ENCODE measurements around the gene ANKRD17.

GRCh38 chr4:73208376-73208775 is 50.2 kb downstream of the ANKRD17 start:
- TF ChIP-seq CTCF (IDR thresholded peaks at IDR 0.05) (no peak), POLR2A (IDR thresholded peaks at IDR 0.05) (no peak), EP300 (IDR thresholded peaks at IDR 0.05) (no peak), POLR2AphosphoS5 (IDR thresholded peaks at IDR 0.05) (no peak)

Measured in sigmoid colon (tissue), 4 donors.